WTC11 (cell line): ENCODE results near the gene SMYD4. TPM values are rescaled to one million over a fixed set of nuclear protein-coding genes. Genes with fewer than 3 reads are reported as not detected.

ENCODE experiments used
- ATAC-seq: fragments of 200-7000 bp; cut with Tn5 transposase; 2 replicates; pipeline ENCODE4 v1.10.0; 2021; ENCODE audit warnings: mild to moderate bottlenecking, moderate library complexity
- CTCF ChIA-PET: fragments of 300-600 bp; sonication (Branson Sonifier 250); formaldehyde crosslinking; loops from one replicate; lab custom pipeline; 2021; ENCODE audit warnings: antibody characterized with exemption; lab: Charles Lee
- POLR2A ChIA-PET: fragments of 350-600 bp; sonication (Branson Sonifier 250); formaldehyde crosslinking; loops from one replicate; lab custom pipeline; 2021; ENCODE audit warnings: antibody characterized with exemption; lab: Charles Lee
- DNase-seq: peaks from one replicate; pipeline ENCODE4 v3.0.0; 2021; ENCODE audit warnings: low spot score
- H3K27ac Mint-ChIP-seq: 2 replicates; pipeline ENCODE4 v1.8.0; 2021; ENCODE audit warnings: mixed read lengths
- H3K27me3 Mint-ChIP-seq: 2 replicates; pipeline ENCODE4 v1.8.0; 2021; ENCODE audit warnings: low read depth, mild to moderate bottlenecking, moderate library complexity, mixed read lengths
- H3K36me3 Mint-ChIP-seq: 2 replicates; pipeline ENCODE4 v1.8.0; 2021; ENCODE audit warnings: mixed read lengths
- H3K4me1 Mint-ChIP-seq: 2 replicates; pipeline ENCODE4 v1.8.0; 2022; ENCODE audit warnings: mixed read lengths
- H3K4me3 Mint-ChIP-seq: 2 replicates; pipeline ENCODE4 v1.8.0; 2021; ENCODE audit warnings: mild to moderate bottlenecking, moderate library complexity, mixed read lengths
- H3K9me3 Mint-ChIP-seq: 2 replicates; pipeline ENCODE4 v1.8.0; 2021; ENCODE audit warnings: mixed read lengths
- AR ChIP-seq: fragments of 250-450 bp; sonication (Bioruptor Pico); IDR thresholded peaks from 2 replicates; pipeline ENCODE4 v1.9.0; 2021; ENCODE audit warnings: mild to moderate bottlenecking
- ARID4B ChIP-seq: sonication (generic); formaldehyde crosslinking; IDR thresholded peaks from 2 replicates; pipeline ENCODE4 v1.8.0; 2023; ENCODE audit warnings: missing genetic modification reagents, mild to moderate bottlenecking, borderline replicate concordance
- ATF3 ChIP-seq: sonication (generic); formaldehyde crosslinking; conservative IDR thresholded peaks from 2 replicates; pipeline ENCODE4 v1.8.1; 2022; ENCODE audit warnings: mild to moderate bottlenecking, missing genetic modification reagents
- FOXP1 ChIP-seq: sonication (generic); formaldehyde crosslinking; IDR thresholded peaks from 2 replicates; pipeline ENCODE4 v1.8.0; 2022; ENCODE audit warnings: missing genetic modification reagents, mild to moderate bottlenecking, moderate library complexity, borderline replicate concordance
- HMGA2 ChIP-seq: fragments of 250-450 bp; sonication (Bioruptor Pico); IDR thresholded peaks from 2 replicates; pipeline ENCODE4 v1.4.0; 2021; ENCODE audit warnings: mild to moderate bottlenecking, moderate library complexity
- JUN ChIP-seq: sonication (generic); formaldehyde crosslinking; IDR thresholded peaks from 2 replicates; pipeline ENCODE4 v1.8.0; 2023; ENCODE audit warnings: mild to moderate bottlenecking, missing genetic modification reagents
- NFATC4 ChIP-seq: fragments of 250-450 bp; sonication (Bioruptor Pico); IDR thresholded peaks from 2 replicates; pipeline ENCODE4 v1.9.0; 2021; ENCODE audit warnings: mild to moderate bottlenecking
- OVOL2 ChIP-seq: fragments of 250-450 bp; sonication (Bioruptor Pico); IDR thresholded peaks from 2 replicates; pipeline ENCODE4 v1.9.0; 2021; ENCODE audit warnings: mild to moderate bottlenecking, borderline replicate concordance
- SMAD4 ChIP-seq: sonication (generic); formaldehyde crosslinking; IDR thresholded peaks from 2 replicates; pipeline ENCODE4 v1.8.0; 2022; ENCODE audit warnings: mild to moderate bottlenecking, missing genetic modification reagents
- TEAD1 ChIP-seq: sonication (generic); formaldehyde crosslinking; IDR thresholded peaks from 2 replicates; pipeline ENCODE4 v1.8.0; 2022; ENCODE audit warnings: mild to moderate bottlenecking, missing genetic modification reagents
- TEAD4 ChIP-seq: sonication (generic); formaldehyde crosslinking; IDR thresholded peaks from 2 replicates; pipeline ENCODE4 v1.8.0; 2022; ENCODE audit warnings: mild to moderate bottlenecking, missing genetic modification reagents
- TP53 ChIP-seq: sonication (generic); formaldehyde crosslinking; IDR thresholded peaks from 2 replicates; pipeline ENCODE4 v1.8.1; 2023; ENCODE audit warnings: mild to moderate bottlenecking, missing genetic modification reagents
- ZMAT4 ChIP-seq: fragments of 250-450 bp; sonication (Bioruptor Pico); IDR thresholded peaks from 2 replicates; pipeline ENCODE4 v1.9.0; 2021; ENCODE audit warnings: mild to moderate bottlenecking
- ZNF121 ChIP-seq: sonication (generic); formaldehyde crosslinking; IDR thresholded peaks from 2 replicates; pipeline ENCODE4 v1.8.0; 2023; ENCODE audit warnings: missing genetic modification reagents
- ZNF263 ChIP-seq: sonication (generic); formaldehyde crosslinking; IDR thresholded peaks from 2 replicates; pipeline ENCODE4 v1.8.1; 2022; ENCODE audit warnings: low read depth, mild to moderate bottlenecking, moderate library complexity, missing genetic modification reagents
- ZNF317 ChIP-seq: sonication (generic); formaldehyde crosslinking; IDR thresholded peaks from 2 replicates; pipeline ENCODE4 v1.8.1; 2023; ENCODE audit warnings: low read depth, mild to moderate bottlenecking, moderate library complexity, missing genetic modification reagents, borderline replicate concordance
- total RNA-seq: library from RNA; stranded (reverse); gene quantifications from 3 replicates; pipeline ENCODE4 v1.2.3, GENCODE V29; 2021
- TF ChIP-seq, protein P1 (sequence below): sonication (generic); formaldehyde crosslinking; IDR thresholded peaks from 2 replicates; pipeline ENCODE4 v1.8.1; 2023; ENCODE audit warnings: mild to moderate bottlenecking, missing genetic modification reagents
- TF ChIP-seq, protein P2 (sequence below): sonication (generic); formaldehyde crosslinking; conservative IDR thresholded peaks from 2 replicates; pipeline ENCODE4 v1.8.1; 2023; ENCODE audit warnings: mild to moderate bottlenecking, low read depth, missing genetic modification reagents, moderate library complexity
- TF ChIP-seq, protein P3 (sequence below): fragments of 250-450 bp; sonication (Bioruptor Pico); conservative IDR thresholded peaks from 2 replicates; pipeline ENCODE4 v1.9.0; 2021; ENCODE audit warnings: mild to moderate bottlenecking

The SMYD4 gene
- total RNA-seq, 1 experiment from 2014 or later = 24.1 TPM

DNA sequence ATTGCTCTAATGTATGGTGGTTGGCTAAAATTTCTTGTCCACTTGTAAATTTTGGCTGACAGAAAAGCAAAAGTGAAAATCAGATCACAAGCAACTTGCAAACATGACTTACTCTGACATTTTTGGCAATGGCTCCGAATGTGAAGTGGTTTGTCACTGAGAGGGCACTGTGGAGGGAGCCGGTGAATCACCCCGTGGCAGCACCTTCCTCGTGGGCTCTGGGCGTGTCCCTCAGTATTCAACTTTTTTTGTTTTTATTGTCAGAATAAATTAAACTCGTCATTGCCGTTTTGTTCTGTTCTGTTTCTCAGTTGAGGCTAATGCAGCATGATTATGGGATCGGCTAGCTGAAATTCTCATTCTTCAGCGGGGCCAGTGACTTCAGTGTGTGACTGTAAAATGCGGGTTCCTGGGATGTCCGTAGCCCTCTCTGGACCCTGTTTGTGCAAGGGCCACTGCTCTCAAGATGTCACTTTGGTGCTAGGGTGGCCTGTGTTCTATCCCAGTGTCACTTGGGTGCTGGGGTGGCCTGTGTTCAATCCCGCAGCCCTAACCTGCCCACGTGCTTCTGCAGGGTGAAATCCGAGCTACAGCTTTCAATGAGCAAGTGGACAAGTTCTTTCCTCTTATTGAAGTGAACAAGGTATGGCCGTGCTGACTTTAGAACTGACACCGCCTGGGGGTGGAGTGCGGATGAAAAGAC is 48.9 kb upstream of the SMYD4 start:
- DNase-seq (no peak), ATAC-seq (no peak)
- Mint-ChIP-seq H3K4me1 (no peaks in the 10 kb centered on the region), H3K4me3 (no peak overlapping the region), H3K9me3 (no peaks in the 10 kb centered on the region), H3K27ac (no peak overlapping the region), H3K36me3 (peaks cover 73% of the 10 kb centered on the region), H3K27me3 (no peaks in the 10 kb centered on the region)
- ChIA-PET POLR2A (no interaction called here), CTCF (no interaction called here)
- TF ChIP-seq ZMAT4 (CRISPR knock-in tag) (no peak), TEAD4 (CRISPR knock-in tag) (no peak), AR (CRISPR knock-in tag) (no peak), ARID4B (CRISPR knock-in tag) (no peak), TP53 (CRISPR knock-in tag) (no peak), ZNF263 (no peak), JUN (CRISPR knock-in tag) (no peak), ZNF121 (CRISPR knock-in tag) (no peak), FOXP1 (CRISPR knock-in tag) (no peak), SMAD4 (CRISPR knock-in tag) (no peak), TEAD1 (CRISPR knock-in tag) (no peak)
- TF ChIP-seq, protein P1, sequence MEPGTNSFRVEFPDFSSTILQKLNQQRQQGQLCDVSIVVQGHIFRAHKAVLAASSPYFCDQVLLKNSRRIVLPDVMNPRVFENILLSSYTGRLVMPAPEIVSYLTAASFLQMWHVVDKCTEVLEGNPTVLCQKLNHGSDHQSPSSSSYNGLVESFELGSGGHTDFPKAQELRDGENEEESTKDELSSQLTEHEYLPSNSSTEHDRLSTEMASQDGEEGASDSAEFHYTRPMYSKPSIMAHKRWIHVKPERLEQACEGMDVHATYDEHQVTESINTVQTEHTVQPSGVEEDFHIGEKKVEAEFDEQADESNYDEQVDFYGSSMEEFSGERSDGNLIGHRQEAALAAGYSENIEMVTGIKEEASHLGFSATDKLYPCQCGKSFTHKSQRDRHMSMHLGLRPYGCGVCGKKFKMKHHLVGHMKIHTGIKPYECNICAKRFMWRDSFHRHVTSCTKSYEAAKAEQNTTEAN = no peak

DNA sequence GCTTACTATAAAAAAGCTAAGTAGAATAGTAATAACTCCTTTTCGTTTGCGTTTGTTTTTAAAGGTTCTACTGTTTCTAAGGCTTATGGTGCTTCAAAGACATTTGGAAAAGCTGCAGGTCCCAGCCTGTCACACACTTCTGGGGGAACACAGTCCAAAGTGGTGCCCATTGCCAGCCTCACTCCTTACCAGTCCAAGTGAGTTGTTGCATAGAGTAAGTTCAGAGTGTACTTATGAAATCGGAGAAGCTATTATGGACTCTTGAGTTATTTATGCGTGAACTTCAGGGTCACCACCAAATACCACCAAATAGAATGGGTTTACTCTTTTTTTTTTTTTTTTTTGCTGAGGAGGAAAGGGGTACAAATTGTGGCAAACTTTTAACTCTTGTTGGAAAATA is 45.9 kb upstream of the SMYD4 start:
- no peak for DNase-seq
- TF ChIP-seq FOXP1 (CRISPR knock-in tag) = no peak
- no peak for TF ChIP-seq NFATC4 (CRISPR knock-in tag)
- no peak for TF ChIP-seq HMGA2 (CRISPR knock-in tag)
- TF ChIP-seq ZNF317 (CRISPR knock-in tag) = no peak
- TF ChIP-seq OVOL2 = no peak
- TF ChIP-seq ATF3 (CRISPR knock-in tag) = no peak
- TF ChIP-seq, protein P2, sequence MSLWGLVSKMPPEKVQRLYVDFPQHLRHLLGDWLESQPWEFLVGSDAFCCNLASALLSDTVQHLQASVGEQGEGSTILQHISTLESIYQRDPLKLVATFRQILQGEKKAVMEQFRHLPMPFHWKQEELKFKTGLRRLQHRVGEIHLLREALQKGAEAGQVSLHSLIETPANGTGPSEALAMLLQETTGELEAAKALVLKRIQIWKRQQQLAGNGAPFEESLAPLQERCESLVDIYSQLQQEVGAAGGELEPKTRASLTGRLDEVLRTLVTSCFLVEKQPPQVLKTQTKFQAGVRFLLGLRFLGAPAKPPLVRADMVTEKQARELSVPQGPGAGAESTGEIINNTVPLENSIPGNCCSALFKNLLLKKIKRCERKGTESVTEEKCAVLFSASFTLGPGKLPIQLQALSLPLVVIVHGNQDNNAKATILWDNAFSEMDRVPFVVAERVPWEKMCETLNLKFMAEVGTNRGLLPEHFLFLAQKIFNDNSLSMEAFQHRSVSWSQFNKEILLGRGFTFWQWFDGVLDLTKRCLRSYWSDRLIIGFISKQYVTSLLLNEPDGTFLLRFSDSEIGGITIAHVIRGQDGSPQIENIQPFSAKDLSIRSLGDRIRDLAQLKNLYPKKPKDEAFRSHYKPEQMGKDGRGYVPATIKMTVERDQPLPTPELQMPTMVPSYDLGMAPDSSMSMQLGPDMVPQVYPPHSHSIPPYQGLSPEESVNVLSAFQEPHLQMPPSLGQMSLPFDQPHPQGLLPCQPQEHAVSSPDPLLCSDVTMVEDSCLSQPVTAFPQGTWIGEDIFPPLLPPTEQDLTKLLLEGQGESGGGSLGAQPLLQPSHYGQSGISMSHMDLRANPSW (CRISPR knock-in tag) = no peak
- TF ChIP-seq, protein P3, sequence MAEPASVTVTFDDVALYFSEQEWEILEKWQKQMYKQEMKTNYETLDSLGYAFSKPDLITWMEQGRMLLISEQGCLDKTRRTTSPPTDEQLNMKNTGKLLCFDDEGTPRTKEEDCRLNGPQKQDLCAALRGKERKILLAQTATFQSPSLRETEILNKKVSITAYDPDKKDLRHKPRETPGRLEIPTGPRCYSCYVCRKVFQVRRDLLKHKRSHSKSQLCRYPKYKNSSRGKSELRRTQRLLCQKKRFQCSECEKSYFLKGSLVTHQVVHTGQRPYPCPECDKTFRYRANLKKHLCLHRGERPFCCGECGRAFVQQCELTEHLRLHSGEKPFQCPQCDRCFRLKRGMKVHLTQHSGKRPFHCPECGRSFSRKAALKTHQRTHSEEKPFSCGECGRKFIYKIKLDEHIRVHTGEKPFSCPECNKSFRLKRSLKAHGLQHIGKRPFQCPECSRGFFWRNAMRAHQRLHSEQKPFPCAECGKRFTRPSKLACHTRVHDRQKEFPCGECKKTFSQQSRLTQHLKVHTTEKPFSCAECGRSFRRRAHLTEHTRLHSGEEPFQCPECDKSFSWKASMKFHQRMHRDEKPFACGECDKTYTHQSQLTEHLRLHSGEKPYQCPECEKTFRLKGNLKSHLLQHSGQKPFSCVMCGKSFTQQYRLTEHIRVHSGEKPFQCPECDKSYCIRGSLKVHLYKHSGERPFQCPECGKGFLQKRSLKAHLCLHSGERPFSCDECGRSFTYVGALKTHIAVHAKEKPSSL (CRISPR knock-in tag) = no peak

More for the DNA sequence above, 45.9 kb upstream of the SMYD4 start:
- Mint-ChIP-seq H3K36me3 (peaks cover 63% of the 10 kb centered on the region), H3K27ac (no peak overlapping the region), H3K9me3 (no peaks in the 10 kb centered on the region), H3K4me3 (no peak overlapping the region), H3K4me1 (no peaks in the 10 kb centered on the region), H3K27me3 (no peaks in the 10 kb centered on the region)
- POLR2A ChIA-PET = no interaction called here
- CTCF ChIA-PET = interaction anchor here (0.6 to 0.7 kb wide), 2 partner anchors 10 to 33 kb away, joined by 3 read pairs; no protein-coding TSS in a partner anchor
- no peak for ATAC-seq
